Urothelium cell line (cell line): ENCODE results near the gene DACH1.

Experiments used
- DNase-seq: peaks from one replicate; pipeline ENCODE4 v3.0.0; 2011; ENCODE audit warnings: low spot score, mixed read lengths
- FAIRE-seq: peaks from 2 replicates; lab custom pipeline; 2011; peaks lifted over from hg19 to GRCh38; lab: Jason Lieb, UNC

Gene DACH1

DNA sequence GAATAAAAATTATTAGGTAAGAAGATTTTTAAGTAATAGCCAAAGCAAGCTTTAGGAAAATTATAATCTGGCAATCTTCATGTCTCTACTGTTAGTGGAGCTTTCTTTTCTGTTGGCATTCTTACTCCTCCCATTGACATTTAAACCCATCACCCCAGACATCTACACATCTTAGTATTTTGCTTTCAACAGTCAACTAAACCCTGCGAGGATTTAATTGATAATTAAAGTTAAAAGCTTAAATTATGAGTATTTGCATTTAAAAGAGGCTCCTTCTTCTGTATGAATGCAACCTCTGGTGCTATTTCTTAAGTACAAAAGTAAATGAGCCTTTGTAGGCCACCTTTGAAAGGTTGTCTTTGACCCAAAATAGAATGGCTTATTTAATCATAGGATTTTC, 148.1 kb downstream of the DACH1 start:
- DNase-seq (no peak), FAIRE-seq (no peak)

DNA sequence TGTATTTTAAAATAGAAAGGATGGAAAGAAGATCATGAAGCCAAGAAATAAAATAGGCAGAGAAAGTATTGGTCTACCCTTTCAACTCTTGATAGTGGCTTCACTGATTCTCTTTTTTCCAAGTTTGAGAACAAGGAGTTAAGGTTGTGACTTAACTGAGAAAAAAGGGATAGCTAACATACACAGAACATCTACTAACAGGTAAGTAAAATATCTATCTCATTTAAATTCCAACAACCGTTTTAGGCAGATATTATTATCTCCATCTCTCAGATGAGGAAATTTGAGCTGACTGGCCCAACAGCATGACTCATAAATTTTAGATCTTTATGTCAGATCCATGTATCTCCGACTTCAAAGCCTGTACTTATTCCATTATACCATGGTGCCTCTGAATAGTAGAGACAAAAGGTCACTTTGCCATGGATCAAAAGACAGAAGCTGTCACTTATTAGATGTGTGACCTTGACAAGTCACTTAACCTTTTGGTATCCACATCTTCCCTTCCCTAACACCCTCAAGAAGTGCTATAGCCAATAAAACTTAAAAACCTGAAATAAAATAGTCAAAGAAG, 152.1 kb downstream of the DACH1 start:
- DNase-seq = no peak
- no peak for FAIRE-seq

- DNase-seq (no peak), FAIRE-seq (no peak)
Measured at GRCh38 chr13:71712988-71713653, 153.9 kb downstream of the DACH1 start.

- FAIRE-seq = no peak
- DNase-seq = no peak
Measured at GRCh38 chr13:71704656-71705055, 162.3 kb downstream of the DACH1 start.

- FAIRE-seq (no peak), DNase-seq (no peak)
Measured at GRCh38 chr13:71703138-71703537, 163.9 kb downstream of the DACH1 start.

GRCh38 chr13:71702253-71702652, 164.8 kb downstream of the DACH1 start:
- FAIRE-seq (no peak), DNase-seq (no peak)

- FAIRE-seq = no peak
Measured at GRCh38 chr13:71701741-71702140, 165.3 kb downstream of the DACH1 start.

DNA sequence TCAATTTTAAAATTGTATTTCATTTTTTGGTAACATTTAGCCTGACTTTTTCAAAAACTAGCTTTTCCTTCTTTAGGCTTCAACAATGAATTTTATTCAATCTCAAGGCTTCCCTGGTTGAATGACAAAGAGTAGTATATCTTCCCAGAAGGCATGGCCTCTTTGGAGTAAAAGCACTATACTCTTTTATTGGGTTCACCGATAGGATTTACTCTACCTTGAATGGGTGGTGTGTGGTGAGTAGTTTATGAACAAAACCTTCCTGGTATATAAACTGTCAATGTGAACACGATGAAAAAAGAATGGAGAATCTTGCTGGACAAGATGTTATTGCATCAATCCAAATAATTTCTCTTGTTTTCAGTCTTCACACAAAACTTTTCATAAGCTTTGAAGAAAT, 167.7 kb downstream of the DACH1 start:
- DNase-seq (no peak), FAIRE-seq (no peak)

More at GRCh38 chr13:71701741-71702140, 165.3 kb downstream of the DACH1 start:
- no peak for DNase-seq

GRCh38 chr13:71695662-71696061, 171.3 kb downstream of the DACH1 start:
- no peak for DNase-seq
- FAIRE-seq = no peak

DNA sequence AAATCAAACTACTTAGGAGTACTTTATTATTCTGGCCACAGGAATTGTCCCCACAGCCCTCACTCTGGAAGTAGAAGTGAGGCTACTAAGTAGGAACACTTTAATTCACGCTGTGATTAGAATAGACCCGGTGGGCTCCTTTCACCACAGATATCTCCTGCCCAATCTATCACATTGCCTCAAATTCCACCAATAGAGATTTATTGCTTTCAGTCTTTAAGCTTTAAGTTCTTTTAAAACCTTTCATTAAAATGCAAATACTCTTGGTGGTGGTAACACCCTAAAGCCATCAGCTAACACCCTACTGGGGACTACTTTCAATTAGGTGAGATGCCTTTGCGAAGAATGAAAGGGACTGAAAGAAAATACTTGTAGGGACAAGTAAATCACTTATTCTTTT, 181.9 kb downstream of the DACH1 start:
- DNase-seq (no peak), FAIRE-seq (no peak)

- DNase-seq (no peak), FAIRE-seq (no peak)
Measured at GRCh38 chr13:71681901-71682613, 184.9 kb downstream of the DACH1 start.

- no peak for DNase-seq
- no peak for FAIRE-seq
Measured at GRCh38 chr13:71677124-71677523, 189.9 kb downstream of the DACH1 start.

DNA sequence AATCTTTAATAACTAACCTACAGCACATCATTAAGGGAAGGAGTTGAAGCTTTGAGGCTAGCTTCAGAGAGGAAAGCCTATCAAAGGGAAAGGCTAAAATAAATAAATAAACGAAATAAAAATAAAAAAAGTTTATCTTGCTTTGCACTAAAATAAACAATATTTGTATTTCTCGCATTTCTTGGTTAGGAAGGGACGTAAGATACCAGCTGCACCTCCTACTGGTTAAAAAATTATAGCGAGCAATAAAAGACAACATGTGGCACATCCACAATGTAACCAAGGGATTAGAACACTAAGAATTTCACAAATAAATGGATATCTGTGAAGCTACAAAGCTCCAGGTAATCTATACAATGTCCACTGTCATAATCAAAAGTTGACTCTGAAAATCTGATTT, 194.5 kb downstream of the DACH1 start:
- no peak for FAIRE-seq
- DNase-seq = no peak

DNA sequence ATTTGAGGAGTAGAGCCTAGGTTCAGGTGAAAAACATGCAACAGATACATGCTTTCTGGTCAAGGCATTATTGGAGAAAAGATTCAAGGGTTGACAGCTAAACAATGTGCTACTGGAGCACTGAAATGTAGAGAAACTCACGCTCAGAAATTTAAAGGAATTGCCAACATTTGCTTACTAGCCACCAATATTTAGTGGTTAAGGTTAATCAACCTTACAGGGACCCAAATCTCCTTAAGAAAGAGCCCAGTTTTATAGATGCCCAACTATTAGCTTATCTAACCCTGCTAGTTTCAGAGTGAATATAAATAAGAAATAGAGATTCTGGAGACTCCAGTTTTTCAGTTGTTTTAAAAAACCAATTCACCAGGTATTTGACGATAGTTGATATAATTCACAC, 203.6 kb downstream of the DACH1 start:
- DNase-seq = no peak
- FAIRE-seq = no peak

GRCh38 chr13:71661921-71662320, 205.1 kb downstream of the DACH1 start:
- no peak for DNase-seq
- FAIRE-seq = no peak

- FAIRE-seq (no peak), DNase-seq (no peak)
Measured at GRCh38 chr13:71659404-71659803, 207.6 kb downstream of the DACH1 start.

GRCh38 chr13:71645467-71645866, 221.5 kb downstream of the DACH1 start:
- DNase-seq (no peak), FAIRE-seq (no peak)

DNA sequence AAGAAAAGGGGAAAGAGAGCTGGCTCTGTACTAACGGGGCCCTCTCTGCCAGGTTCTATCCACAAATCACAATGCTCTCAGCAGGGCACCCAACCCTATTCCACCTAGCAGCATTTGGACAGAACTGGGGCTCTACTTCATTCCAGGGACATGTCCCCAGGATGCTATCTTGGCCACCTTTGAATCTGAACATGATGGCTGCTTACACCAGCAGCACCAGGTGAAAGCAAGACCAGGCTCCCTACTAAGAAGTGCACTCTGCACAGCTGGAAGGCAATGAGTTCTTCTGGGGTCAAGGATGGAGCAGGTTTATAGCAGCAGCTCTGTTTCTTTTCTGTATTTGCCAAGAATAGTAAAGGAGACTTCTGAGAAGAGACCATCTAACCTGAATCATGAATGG, 222.4 kb downstream of the DACH1 start:
- FAIRE-seq = no peak
- DNase-seq = no peak

DNA sequence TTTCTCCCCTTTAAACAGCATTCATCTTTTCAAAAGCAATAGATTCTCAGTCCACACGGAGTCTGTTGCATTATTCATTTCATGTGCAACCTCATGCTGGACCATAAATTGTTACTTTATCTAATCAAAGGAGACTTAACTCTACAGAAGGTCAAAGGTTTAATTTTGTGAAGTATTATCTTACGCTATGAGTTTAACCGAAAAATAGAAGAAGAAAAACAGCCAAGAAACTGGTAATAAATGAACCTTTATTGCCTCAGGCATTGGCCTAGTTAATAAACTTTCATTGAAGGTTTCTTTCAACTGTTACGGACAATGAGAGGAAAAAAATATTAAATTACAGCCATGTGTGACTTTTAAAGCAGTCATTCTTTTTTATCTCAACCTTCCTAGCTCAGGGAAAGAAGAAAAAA, 223.6 kb downstream of the DACH1 start:
- FAIRE-seq (no peak), DNase-seq (no peak)

DNA sequence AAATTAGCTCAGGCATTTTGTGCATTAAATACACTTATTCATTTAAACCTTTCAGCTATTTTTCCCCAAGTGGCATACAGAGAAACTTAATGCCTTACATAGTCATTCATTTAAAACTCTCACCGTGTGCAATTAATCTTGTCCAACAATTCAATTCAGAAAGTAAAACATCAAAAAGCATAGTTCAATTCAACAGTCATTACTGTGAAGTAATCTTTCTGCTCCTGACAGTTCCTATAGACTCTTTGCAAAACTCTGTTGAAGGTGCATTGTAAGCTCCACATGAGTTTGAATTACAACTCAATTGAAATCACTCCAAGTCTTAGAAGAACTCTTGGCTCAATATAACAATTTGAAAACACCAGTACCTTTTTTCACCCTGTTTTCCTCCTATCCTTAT, 228.3 kb downstream of the DACH1 start:
- DNase-seq = no peak
- FAIRE-seq = no peak

DNA sequence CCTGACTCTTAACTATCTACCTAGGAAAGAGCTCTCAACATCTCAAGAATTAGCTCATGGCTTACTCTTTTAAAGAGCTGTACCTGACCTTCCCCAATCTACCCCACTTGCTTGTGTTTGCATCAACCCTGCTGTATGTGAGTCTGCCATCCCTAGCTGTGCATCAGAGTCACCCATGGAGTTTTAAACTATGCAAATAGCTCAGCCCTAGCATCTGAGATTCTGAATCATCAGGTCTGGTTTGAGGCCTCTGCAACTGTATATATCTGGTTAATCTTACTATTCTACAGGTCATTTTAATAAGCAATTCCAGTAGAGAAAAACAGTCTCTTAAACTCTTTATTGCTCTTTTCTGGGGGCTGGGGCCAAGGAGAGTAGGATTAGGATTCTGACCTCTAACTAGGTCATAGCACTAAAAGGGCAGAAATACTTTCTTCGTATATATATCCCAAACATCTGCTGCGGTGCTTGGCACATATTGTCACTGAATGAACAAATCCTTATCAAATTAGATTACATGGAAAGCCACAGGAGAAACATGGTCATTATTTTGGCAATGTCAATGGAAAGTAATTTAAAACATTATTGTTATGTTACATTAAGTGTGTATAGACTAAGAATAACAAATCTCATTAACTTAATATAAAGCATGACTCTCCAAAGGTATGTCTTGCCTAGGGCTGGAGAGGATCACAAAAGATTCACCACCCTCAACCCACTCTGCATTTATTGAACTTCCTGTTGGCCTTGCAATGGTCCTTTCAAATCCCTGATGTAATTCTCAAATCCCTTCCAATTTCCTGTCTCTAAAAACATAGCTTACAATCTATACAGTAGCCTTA, 232.2 kb downstream of the DACH1 start:
- FAIRE-seq (no peak), DNase-seq (no peak)
